Jurkat, Clone E6-1 (cell line): ENCODE measurements around the gene MKNK1.

Experiments
- DNase-seq: peaks from one replicate; pipeline ENCODE4 v3.0.0-alpha.2; 2011; ENCODE audit warnings: low read depth, low spot score
- H3K4me3 ChIP-seq: 2 replicates; pipeline ENCODE4 v1.5.1; 2011; ENCODE audit warnings: mild to moderate bottlenecking, low read length, control low read depth, moderate library complexity

Gene MKNK1

DNA sequence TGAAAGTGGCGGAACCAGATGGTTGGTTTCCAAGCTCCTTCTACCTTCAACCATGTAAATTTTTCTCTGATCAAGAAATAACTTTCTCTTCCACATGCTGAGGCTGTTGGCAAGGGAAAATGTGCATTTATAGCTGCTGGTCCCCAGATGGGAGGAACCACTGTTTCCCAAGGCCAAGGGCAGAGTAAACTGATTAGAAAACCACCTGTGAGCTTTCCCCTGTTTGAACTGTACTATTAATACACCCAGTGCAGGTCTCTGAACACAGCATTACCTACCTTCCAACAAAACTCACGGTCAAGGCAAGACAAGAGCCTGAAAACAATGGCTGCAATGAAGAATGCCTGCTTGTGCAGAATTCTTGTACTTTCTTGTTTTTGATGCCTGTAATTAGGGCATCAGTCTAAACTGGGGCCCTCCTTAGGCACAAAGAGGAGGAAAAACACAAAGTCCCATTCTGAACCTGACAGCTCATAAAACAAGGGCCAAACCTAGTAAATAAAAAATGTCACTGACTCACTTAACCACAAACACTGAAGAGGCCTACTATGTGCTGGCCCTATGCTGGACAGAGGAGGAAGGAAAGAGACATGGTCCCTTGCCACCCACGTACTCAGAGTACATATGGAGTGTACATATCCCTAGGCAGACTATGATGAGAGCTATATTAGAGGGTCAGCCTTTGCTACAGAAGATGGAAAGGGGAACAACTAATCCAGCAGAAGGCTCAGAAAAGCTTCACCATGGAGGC is 2.6 kb downstream of the MKNK1 start:
- H3K4me3 ChIP-seq: no peak overlapping the region
- no peak for DNase-seq

DNA sequence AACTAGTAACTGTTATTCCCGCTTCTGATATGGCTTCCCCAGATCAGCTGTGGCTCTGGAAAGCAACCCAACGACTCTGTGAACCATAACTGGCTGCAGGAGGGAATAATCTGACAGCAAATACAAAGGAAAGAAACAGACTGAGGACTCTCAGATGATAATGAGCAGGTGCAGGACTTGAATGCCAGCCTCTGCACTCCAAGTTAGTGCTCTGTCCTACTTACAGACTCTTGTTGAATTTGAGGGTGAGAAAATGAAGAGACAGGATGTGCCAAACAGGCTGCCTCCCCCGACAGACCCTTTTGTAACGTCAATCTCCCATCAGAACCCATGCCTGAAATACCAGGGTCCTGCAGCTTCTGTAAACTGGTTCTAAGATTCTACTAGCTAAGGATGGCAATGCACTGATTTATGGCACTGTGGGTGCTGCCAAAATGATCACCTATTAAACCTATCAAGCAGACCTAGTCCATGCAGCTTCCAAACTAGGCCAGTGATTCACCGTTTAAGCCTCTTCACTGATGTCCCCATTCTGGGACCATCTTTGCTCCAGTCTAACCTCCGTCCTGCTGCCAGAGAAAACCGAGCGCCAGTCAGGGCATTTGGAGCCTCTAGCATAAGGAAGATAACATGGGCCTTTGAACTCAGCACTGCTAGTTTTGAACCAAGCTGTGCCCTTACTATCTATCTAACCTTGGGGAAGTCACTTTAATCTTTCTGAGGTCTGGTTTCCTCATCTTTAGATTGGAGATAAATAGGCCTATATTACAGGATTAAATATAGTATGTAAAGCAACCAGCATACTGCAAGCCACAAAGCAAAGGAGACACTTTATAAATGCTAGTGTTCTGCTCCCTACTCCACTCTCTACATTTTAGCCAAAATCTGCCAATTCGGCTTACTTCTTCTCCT is 4.8 kb downstream of the MKNK1 start:
- H3K4me3 ChIP-seq: no peak overlapping the region
- DNase-seq: peak; percentile 81

GRCh38 chr1:46596846-46597245 is 7.2 kb downstream of the MKNK1 start:
- H3K4me3 ChIP-seq: no peak overlapping the region
- DNase-seq: no peak

GRCh38 chr1:46596036-46596435 is 8.0 kb downstream of the MKNK1 start:
- DNase-seq: no peak
- no peak overlapping the region for H3K4me3 ChIP-seq

GRCh38 chr1:46595127-46595526 is 8.9 kb downstream of the MKNK1 start:
- DNase-seq: peak; percentile 65
- peak overlapping the region; percentile 7; the same call in 1 of the 2 replicates for H3K4me3 ChIP-seq

DNA sequence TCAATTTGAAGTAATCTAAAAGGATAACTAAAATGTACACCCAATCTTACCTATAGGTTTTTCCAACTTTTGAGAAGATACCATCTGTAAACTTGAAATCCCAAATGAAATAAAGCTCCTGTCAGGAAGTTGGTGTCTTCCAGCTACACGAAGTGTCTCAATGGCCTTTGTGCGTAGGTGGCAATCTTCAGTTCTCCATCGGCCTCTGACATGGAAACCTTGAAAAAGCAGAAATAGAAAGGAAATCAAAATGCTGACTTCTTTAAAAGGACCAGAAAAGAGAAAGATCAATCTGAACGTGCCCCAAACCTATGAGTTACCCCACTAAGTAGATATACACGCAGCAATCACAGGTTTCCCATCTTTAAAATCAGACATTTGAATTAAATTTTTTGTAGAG is 10.0 kb downstream of the MKNK1 start:
- H3K4me3 ChIP-seq: no peak overlapping the region
- no peak for DNase-seq

- DNase-seq: no peak
Observed at GRCh38 chr1:46592823-46593222, 11.2 kb downstream of the MKNK1 start.

GRCh38 chr1:46589529-46589928 is 14.5 kb downstream of the MKNK1 start:
- no peak for DNase-seq
- no peak overlapping the region for H3K4me3 ChIP-seq

More at GRCh38 chr1:46592823-46593222, 11.2 kb downstream of the MKNK1 start:
- H3K4me3 ChIP-seq: no peak overlapping the region

DNA sequence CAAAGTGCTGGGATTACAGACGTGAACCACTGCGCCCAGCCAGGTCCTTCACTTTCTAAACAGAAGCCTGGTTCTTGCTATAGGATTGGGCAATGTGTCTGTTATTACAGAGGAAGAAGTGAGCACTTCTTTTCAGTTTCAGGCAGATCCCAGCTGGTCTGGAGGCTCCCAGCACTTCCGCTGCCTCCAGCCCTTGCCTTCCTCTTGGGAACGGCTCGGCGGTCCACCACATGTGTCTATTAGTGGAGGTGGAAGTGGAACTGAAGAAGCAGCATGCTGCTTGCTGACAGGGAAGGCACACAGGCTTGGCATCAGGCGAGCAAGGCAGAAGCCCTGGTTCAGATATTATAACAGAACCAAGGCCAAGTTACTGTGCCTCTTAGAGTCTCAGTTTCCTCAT is 17.0 kb downstream of the MKNK1 start:
- no peak overlapping the region for H3K4me3 ChIP-seq
- no peak for DNase-seq

- no peak overlapping the region for H3K4me3 ChIP-seq
- no peak for DNase-seq
Observed at GRCh38 chr1:46585312-46585938, 18.6 kb downstream of the MKNK1 start.

DNA sequence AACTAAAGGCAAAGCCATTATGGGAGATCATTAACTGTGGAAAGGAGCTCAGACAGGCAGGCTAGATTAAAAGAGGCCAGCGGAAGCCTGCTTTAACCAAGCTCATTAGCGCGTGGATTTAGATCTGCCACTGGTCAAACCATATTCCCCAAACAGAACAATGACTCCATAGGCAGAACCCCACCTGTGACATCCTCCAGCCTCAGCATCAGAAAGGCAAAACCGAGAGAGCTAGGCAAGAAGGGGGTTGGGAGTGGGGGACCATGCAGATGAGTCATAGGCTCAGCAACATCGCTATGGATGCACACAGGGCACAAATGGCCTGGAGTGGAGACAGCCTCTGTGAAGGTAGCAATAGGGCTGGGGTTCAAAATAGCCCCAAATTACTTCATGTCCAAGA is 20.6 kb downstream of the MKNK1 start:
- no peak for DNase-seq
- H3K4me3 ChIP-seq: no peak overlapping the region

- no peak overlapping the region for H3K4me3 ChIP-seq
- no peak for DNase-seq
Observed at GRCh38 chr1:46582972-46583371, 21.1 kb downstream of the MKNK1 start.

DNA sequence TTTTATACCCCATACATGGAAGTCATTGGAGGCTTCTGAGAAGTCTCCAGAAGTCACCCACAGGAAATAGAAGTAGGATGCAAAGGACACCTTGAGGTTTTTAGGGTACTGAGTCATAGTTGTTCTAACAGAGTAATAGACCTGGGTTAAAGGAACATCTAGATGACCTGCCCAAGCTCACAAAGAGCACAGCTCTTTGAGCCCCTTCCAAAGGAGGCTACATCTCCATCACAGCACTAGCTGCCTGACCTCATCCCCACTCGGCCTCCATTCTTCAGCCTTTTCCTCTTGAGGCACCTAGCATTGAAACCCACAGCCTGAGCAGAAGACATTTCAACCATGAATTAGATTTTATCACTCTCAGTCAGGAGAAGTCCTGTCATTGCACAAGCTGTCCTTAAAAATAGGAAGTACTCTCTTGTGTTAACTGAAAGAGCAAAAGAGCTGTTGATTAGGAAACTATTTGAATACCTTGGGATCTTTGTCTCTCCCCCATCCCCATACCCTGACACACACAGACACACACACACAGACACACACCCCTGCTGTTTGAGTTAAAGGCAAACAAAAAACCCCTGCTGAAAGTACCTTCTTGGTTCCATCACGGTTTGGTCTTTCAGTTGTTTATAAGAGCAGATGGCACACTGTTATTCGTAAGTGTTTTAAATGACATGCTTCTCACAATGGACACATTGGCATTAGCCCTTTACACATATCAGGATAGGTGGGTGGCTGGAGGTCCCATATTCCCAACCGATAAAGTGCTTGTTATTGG is 22.2 kb downstream of the MKNK1 start:
- H3K4me3 ChIP-seq: no peak overlapping the region
- no peak for DNase-seq

DNA sequence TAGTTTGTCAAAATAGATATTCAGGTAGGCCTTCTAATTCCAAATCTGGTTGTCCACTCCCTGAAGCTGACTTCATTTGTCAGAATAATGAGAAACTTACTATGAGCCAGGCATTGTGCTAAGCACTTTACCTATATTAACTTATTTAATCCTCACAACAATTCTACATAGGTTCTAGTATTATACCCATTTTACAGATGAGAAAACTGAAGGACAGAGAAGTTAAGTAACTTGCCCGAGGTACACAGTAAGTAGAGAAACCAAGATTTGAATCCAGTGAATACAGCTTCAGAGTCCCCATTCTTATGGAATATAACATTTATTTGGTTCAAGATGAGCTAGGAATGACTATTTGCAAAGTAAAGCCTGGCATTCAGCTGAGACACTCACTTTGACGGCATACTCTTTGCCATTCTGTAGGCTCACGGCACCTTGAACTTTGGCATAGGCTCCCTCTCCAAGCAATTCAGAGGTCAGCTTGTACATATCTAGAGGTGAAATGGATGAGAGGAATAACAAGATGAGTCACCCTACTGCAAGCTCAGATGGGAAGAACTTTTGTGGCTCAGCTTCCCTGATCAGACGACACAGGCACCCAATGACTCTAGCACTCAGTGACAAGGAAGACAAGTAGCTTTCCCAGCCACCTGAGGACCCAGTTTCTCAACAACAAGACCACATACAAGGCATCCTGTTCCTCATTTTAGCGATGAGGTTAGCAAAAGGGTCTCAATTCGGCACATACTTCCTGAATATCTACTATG is 23.7 kb downstream of the MKNK1 start:
- H3K4me3 ChIP-seq: no peak overlapping the region
- no peak for DNase-seq

- H3K4me3 ChIP-seq: no peak overlapping the region
- no peak for DNase-seq
Observed at GRCh38 chr1:46577671-46578070, 26.4 kb downstream of the MKNK1 start.

GRCh38 chr1:46576596-46576995 is 27.5 kb downstream of the MKNK1 start:
- no peak for DNase-seq
- H3K4me3 ChIP-seq: no peak overlapping the region

DNA sequence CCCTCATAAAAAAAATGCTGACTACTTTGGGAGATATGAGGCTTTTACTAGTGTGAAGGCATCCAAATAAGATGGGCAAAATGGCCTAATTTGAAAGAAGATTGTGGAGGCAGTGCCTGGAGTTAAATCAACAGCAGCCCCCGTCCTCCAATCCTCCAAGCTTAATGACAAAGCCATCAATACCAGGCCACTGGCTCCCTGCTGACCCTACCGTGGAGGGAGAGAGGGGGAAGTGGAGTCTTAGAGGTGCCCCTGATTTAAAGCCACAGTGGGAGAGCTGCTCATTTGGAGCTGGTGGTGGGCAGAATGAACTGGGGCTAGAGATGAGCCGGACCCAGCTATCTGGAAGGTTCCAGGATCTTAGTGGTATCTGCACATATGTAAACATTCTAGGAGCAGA is 28.3 kb downstream of the MKNK1 start:
- DNase-seq: no peak
- H3K4me3 ChIP-seq: no peak overlapping the region

DNA sequence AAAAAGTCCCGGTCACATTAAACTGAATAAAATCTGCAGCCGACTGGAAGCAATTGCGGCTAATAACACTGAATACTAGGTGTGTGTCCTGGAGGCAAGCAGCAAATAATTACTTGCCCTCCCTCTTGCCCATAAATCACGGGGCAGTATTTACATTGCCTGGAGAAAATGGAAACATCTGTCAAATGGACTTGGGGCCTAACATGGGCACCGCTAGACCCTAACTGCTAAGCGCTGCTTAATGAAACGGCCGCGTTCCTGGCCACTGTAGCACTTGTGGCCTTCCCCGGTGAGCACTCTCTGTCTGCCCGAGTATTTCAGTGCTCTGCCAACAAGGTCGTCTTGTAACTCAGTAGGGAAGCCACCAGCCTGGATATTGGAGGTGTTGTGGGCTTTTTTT is 28.8 kb downstream of the MKNK1 start:
- no peak for DNase-seq

More for the DNA sequence above, 28.8 kb downstream of the MKNK1 start:
- no peak overlapping the region for H3K4me3 ChIP-seq
